ENCODE data around the gene TMEM132C.
"Not testable (repeated sequence)": the region's sequence is repeated elsewhere in the genome, so short reads cannot be mapped to it uniquely, and the experiment has no call there.

Gene TMEM132C

GRCh38 chr12:128474916-128475315 is 207.9 kb downstream of the TMEM132C start:
- no peak for DNase-seq (ENCODE audit: low read depth in 2 of 2)

- DNase-seq (ENCODE audit: low read depth in 2 of 2), result no peak
Observed at GRCh38 chr12:128476266-128476665, 209.3 kb downstream of the TMEM132C start.

DNA sequence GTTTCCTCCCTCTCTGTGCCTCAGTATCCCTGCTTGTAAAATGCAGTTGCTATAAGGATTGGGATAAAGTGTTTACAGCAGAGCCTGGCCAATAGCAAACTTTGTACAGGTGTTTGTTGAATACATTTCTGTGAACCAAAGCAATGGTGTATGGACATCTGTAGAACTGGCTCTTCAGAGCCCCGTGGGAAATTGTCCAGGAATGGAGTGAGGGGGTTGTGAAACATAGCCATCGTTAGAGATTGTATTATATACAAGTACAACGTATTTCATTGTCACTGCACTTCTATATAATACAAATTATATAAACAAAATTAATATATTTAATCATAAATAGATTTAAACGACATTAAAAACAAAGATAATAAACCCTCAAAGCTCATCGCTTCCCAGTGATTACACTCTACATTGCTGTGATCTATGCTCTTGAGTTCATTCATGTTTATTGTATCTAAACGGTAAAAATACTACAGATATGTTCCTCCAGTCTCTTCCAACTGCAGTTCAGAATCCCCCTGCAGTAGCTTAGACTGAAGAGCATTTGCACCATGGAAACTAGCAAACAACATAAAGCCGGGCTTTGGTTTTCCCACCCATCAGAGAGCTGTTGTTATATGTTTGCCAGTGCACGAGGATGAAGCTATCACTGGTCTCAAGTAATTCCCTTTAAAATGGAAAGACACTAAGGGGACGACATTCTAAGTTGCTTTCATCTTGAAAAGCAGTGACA is 216.7 kb downstream of the TMEM132C start:
- DNase-seq (ENCODE audit: low read depth in 2 of 2), result no peak

DNA sequence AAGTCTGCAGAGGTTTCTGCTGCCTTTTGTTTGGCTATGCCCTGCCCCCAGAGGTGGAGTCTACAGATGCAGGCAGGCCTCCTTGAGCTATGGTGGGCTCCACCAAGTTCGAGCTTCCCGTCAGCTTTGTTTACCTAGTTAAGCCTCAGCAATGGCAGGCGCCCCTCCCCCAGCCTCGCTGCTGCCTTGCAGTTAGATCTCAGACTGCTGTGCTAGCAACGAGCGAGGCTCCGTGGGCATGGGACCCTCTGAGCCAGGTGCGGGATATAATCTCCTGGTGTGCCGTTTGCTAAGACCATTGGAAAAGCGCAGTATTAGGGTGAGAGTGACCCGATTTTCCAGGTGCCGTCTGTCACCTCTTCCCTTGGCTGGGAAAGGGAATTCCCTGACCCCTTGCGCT is 230.4 kb downstream of the TMEM132C start:
- not testable (repeated sequence) for DNase-seq (ENCODE audit: low read depth in 2 of 2)

DNA sequence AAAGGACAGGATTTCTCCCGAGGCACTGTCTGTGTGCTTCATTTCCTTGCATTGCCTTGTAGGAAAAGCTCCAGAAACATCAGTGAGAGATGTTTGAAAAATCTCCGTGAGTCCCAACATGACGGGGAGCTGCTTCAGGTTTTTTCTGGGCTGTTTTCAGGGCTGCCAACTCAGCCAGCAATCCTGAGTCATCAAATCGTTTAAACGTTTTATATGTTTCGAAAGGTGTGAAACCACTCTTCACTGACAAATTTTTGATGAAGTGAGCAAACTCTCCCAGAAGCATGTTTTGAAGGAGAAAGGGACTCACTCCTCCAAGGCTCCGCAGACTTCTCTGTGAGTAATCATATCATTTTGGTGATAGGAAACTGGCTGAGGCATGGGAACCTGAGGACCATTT is 240.5 kb downstream of the TMEM132C start:
- no peak for DNase-seq (ENCODE audit: low read depth in 2 of 2)

GRCh38 chr12:128509170-128509569 is 242.2 kb downstream of the TMEM132C start:
- no peak for DNase-seq (ENCODE audit: low read depth in 2 of 2)

DNA sequence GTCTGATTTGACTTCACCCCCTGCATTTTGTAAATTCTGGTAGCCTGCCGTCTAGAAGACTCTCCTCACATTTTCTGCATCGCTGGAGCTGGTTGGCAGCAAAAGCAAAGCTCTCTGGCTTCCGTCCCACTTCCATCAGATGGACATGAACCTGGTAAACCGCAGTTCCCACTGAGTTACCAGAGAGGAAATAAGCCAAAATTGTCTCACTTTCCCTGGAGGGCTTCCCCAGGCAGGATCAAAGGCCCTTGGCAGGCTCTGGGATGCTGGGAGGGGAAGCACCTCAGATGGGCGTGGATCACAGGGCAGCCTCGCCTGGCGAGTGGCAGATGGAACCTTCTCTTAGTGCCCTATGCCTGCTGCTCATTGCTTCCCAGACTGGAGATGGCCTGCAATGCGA is 243.5 kb downstream of the TMEM132C start:
- DNase-seq (ENCODE audit: low read depth in 2 of 2), result no peak

GRCh38 chr12:128513331-128513730 is 246.4 kb downstream of the TMEM132C start:
- DNase-seq (ENCODE audit: low read depth in 2 of 2), result no peak

DNA sequence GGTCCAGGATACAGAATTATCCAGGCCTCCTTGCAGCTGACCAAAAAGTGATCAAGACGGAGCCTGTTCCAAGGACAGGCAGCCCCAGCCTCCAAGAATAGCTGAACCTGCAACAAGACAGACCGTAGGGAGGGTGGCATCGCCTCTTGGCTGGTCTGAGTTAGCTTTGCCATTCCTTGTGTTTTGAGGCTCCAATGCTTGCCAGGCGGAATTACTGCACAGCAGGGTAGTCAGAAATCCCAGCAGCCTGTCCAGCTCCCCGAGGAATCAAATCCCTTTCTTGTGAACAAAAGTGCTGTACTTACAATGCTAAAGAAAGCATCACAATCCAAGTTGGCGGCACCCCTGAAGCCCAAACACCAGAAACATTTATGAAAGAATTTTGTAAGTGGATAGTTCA is 246.9 kb downstream of the TMEM132C start:
- DNase-seq (ENCODE audit: low read depth in 2 of 2), result no peak

DNA sequence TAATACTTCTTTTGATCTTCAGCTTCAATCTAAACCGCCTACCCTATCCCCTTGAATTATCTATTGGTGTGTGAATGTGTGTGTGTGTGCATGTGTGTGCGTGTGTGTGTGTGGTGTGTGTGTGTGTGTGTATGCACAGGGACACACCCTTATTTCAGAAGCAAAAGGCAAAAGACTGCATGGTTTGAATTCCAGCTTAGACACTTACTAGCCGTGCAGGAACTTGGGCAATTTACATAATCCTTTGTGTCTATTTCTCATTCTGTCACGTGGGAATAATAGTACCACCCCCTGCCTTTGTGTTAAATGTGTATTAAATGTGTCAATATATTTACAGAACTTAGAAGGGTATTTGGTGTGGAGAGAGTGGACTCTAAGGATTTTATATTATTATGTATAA is 251.7 kb downstream of the TMEM132C start:
- DNase-seq (ENCODE audit: low read depth in 2 of 2), result no peak

GRCh38 chr12:128519426-128519825 is 252.5 kb downstream of the TMEM132C start:
- no peak for DNase-seq (ENCODE audit: low read depth in 2 of 2)

DNA sequence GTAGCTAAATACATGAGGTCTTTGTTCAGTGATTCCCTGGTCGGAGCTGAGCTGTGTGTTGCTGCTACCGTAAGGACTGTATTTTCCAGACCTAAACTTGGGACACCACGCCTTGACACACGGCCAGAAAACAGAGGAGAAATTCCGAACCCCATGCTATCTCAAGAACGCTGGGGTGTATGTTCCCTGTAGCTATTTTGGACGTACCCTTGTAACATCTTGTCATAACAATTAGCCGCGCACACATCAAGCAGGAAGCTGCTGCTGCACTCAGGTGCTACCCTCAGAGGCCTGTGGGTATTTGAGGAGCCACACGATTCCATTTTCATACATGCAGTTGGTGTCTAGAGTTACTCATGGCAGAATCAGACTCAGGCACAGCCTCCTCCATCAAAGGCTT is 255.0 kb downstream of the TMEM132C start:
- no peak for DNase-seq (ENCODE audit: low read depth in 2 of 2)

DNA sequence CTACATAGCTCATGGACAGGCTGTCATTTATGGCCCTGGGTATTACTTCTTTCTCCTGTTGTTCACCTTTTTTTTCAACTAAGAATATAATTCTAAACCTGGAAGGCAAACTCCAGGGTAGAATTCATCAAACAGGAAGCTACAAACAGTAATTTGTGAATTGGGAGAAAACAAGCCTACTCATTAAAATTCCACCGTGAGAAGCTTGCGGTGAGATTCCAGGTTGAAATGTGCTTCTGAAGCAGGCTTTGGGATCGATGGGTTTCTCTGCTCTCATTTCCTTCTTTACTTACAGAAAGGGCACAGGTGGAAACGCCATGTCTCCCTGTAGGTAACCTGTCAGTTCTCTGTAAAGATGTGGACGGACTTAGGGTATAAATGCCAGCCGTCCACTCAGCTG is 257.5 kb downstream of the TMEM132C start:
- no peak for DNase-seq (ENCODE audit: low read depth in 2 of 2)

DNA sequence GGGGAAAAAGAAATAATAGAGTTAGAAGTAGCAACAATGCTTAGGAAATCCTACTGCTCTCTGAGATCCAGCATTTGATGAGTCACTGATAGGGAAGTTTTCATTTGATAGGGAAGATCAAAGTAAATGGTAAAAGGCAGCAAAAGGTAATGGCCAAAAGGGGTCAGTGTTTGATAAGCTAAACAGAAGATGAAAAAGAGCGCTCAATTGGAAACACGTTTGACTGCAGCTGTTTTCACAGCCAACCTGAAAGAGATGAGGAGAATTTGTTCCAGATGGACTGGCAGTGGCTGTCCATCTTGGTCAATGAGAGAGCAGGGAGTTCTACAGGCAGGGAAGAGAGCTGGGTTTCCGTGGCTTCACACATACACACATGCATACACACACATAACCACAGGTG is 264.2 kb downstream of the TMEM132C start:
- DNase-seq (ENCODE audit: low read depth in 2 of 2), result no peak

DNA sequence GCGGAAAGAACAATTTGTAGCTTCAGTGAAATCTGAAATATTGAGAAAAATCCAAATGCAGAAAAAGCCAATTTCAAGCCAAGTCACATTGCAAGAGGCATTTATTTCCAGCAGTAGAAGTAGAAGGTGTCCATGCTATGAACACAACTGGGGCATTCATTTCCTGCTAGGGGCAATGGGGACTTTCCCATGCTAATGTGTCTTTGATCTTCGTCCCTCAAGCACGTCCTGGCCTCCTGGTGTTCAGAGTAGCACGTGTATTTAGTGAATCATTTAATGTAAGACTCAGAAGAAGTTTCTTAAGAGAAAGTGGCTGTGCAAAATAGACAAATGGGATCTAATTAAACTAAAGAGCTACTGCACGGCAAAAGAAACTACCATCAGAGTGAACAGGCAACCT is 267.9 kb downstream of the TMEM132C start:
- DNase-seq (ENCODE audit: low read depth in 2 of 2), result no peak

GRCh38 chr12:128536810-128537209 is 269.8 kb downstream of the TMEM132C start:
- DNase-seq (ENCODE audit: low read depth in 2 of 2), result no peak

GRCh38 chr12:128537668-128538067 is 270.7 kb downstream of the TMEM132C start:
- no peak for DNase-seq (ENCODE audit: low read depth in 2 of 2)

DNA sequence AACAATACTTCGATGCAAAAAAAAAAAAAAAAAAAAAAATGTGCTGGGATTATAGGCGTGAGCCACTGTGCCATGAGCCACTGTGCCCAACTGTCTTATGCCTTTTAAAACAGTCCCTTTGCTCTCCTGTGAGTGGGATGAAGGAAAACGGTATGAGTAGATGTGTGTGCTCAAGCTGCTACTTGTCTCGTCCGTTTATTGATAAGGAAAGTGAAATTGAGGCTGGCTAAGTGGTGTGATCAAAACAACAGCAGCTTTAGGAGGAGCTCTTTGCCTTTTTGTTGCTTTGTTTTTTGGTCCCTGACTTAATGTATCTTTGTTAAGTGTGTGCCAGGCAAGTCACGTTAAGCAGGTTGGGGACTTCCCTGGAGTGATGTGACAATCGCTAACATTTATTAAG is 275.9 kb downstream of the TMEM132C start:
- DNase-seq (ENCODE audit: low read depth in 2 of 2), result no peak

DNA sequence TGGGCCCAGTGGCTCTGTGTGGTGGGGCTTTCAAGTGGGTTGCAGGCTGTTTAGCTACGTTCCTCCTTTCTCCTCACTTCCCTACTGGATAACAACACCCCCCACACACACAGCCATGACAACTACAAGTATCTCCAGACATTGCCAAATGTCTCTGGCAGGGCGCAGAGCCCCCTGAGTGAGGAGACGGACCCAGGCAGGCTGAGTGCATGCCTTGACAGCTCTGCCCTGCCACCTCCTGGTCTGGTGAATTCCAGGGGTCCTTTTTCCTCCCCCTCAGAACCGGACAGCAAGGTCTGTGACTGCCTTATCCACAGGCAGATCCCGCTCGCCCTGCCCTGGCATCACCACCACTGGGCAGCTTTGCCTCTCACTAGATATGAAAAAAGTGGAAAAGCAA is 276.5 kb downstream of the TMEM132C start:
- no peak for DNase-seq (ENCODE audit: low read depth in 2 of 2)

GRCh38 chr12:128543971-128544370 is 277.0 kb downstream of the TMEM132C start:
- no peak for DNase-seq (ENCODE audit: low read depth in 2 of 2)

GRCh38 chr12:128548949-128549348 is 282.0 kb downstream of the TMEM132C start:
- no peak for DNase-seq (ENCODE audit: low read depth in 2 of 2)

- DNase-seq (ENCODE audit: low read depth in 2 of 2), result no peak
Observed at GRCh38 chr12:128549601-128550218, 282.7 kb downstream of the TMEM132C start.

DNA sequence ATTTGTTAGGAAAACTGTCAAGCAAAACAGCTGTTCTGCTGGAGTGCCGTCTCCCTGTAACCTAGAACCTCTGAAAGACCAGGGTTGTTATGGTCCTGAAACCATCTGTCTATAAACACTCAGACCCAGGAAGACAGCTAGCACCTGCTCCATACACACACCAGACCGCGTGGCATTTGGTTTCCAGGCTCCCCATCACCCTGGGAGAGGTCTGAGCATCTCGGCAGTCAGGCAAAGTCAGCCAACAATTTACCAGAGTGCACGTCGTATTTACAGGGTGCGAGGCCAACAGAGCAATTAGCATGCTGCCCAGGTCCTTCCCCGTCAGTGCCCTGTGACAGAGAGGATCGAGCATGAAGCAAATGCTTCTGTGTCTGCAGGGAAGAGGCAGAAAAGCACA is 284.3 kb downstream of the TMEM132C start:
- no peak for DNase-seq (ENCODE audit: low read depth in 2 of 2)
